K562 (cell line): Measurements from ENCODE around the gene SURF6. TPM values are rescaled to one million over a fixed set of nuclear protein-coding genes. Genes with fewer than 3 reads are reported as not detected.

Experiments
- BCLAF1 ChIP-seq, 2 experiments: fragments of 450-650 bp in 1 of 2; IDR thresholded peaks; 2 replicates each; pipeline ENCODE4 v1.6.1; 2011 to 2017; ENCODE audit warnings: low read depth in 2 of 2, antibody characterized with exemption in 1 of 2, borderline replicate concordance in 1 of 2, low read length in 1 of 2, mild to moderate bottlenecking in 1 of 2, mixed read lengths in 1 of 2; ENCODE audit not compliant: control insufficient read depth in 1 of 2
- BRD9 ChIP-seq: fragments of 450-650 bp; IDR thresholded peaks from 2 replicates; pipeline ENCODE4 v1.6.1; 2018; ENCODE audit warnings: low read depth; ENCODE audit not compliant: partially characterized antibody
- CBFA2T2 ChIP-seq: fragments of 450-650 bp; conservative IDR thresholded peaks from 2 replicates; pipeline ENCODE4 v1.6.1; 2017; ENCODE audit warnings: mild to moderate bottlenecking
- EGR1 ChIP-seq: fragments of 450-650 bp; conservative IDR thresholded peaks from 2 replicates; pipeline ENCODE4 v1.6.1; 2017; ENCODE audit warnings: mild to moderate bottlenecking
- ETS2 ChIP-seq: IDR thresholded peaks from 2 replicates; pipeline ENCODE4 v1.6.1; 2016; ENCODE audit warnings: borderline replicate concordance, missing genetic modification characterization, mild to moderate bottlenecking, moderate library complexity, missing compliant biosample characterization; ENCODE audit not compliant: poor library complexity, severe bottlenecking
- GTF2B ChIP-seq: IDR thresholded peaks from 2 replicates; pipeline ENCODE4 v1.6.1; 2011; ENCODE audit not compliant: insufficient read length; ENCODE audit errors: extremely low read depth
- HBP1 ChIP-seq: fragments of 450-650 bp; formaldehyde crosslinking; IDR thresholded peaks from 2 replicates; pipeline ENCODE4 v1.4.0; 2022; ENCODE audit warnings: missing genetic modification characterization
- NFE2 ChIP-seq: IDR thresholded peaks from 2 replicates; pipeline ENCODE4 v1.6.1; 2014; ENCODE audit warnings: antibody characterized with exemption, low read depth
- NKRF ChIP-seq: fragments of 450-650 bp; IDR thresholded peaks from 2 replicates; pipeline ENCODE4 v1.6.1; 2016; ENCODE audit warnings: borderline replicate concordance
- SMAD2 ChIP-seq: fragments of 150-350 bp; IDR thresholded peaks from 2 replicates; pipeline ENCODE4 v1.6.1; 2014; ENCODE audit warnings: low read depth, mild to moderate bottlenecking, low read length
- SOX6 ChIP-seq: fragments of 450-650 bp; IDR thresholded peaks from 2 replicates; pipeline ENCODE4 v1.6.1; 2014; ENCODE audit warnings: mild to moderate bottlenecking
- TAF15 ChIP-seq: fragments of 200-400 bp; formaldehyde crosslinking; IDR thresholded peaks from 2 replicates; pipeline ENCODE4 v1.6.1; 2017; ENCODE audit warnings: mild to moderate bottlenecking, low read depth, low read length, moderate library complexity
- ZBTB1 ChIP-seq: sonication (generic); formaldehyde crosslinking; IDR thresholded peaks from 2 replicates; pipeline ENCODE4 v1.8.1; 2023; ENCODE audit warnings: missing genetic modification reagents, low read depth, mild to moderate bottlenecking, borderline replicate concordance
- ZNF592 ChIP-seq: fragments of 450-650 bp; IDR thresholded peaks from 2 replicates; pipeline ENCODE4 v1.6.1; 2017; ENCODE audit warnings: antibody characterized with exemption, mild to moderate bottlenecking
- polyA plus RNA-seq, 8 experiments: library from polyadenylated mRNA; depleted of rRNA in 4 of 8; stranded (reverse) in 5 of 8; unstranded in 3 of 8; fragments of >200 nt; fragmentation: Nextera tagmentation in 2 of 8; fragmentation: Illumina TruSeq in 1 of 8; extraction: Ambion mirVana in 2 of 8; extraction: Trizol in 1 of 8; gene quantifications; 2 replicates each; pipeline versions ENCODE4 v1.2.1 to v1.2.3, GENCODE V29; 2011 to 2014; ENCODE audit warnings: inconsistent platforms in 1 of 8, missing spikeins in 1 of 8
- total RNA-seq, 7 experiments: library from RNA; depleted of rRNA in 6 of 7; stranded (reverse); fragments of >200 nt in 6 of 7; fragmentation: Illumina TruSeq in 2 of 7; extraction: Trizol in 2 of 7; gene quantifications; 2 replicates each; pipeline versions ENCODE4 v1.2.1 to v1.2.3, GENCODE V29; 2011 to 2021; ENCODE audit warnings: low replicate concordance in 1 of 7

SURF6 gene
- total and polyA plus RNA-seq, 9 of the 15 experiments (the other 6 are each of a cell fraction or from before 2014, with no cell fraction given) = 1.4 to 68.3 (median 14.7) TPM

GRCh38 chr9:133360400-133361393, 24.7 kb upstream of the SURF6 start (continued):
- TF ChIP-seq NKRF (no peak), ETS2 (tag) (no peak), HBP1 (CRISPR knock-in tag) (no peak), NFE2 (no peak), GTF2B (no peak), BRD9 (no peak), BCLAF1 (IDR thresholded peaks at IDR 0.05; ENCODE audit: borderline replicate concordance in 1 of 2, control insufficient read depth in 1 of 2, low read depth in 2 of 2, low read length in 1 of 2) (0 out of 4 replicates have a peak, but pooled peaks of 1 of the 2 experiments have one; percentile 31), ZBTB1 (CRISPR knock-in tag) (no peak), ZNF592 (no peak), SOX6 (no peak), TAF15 (no peak), CBFA2T2 (no peak), SMAD2 (no peak), EGR1 (peak; percentile 30; the same call in 1 of the 2 replicates)
